Measurements from ENCODE around the gene RTKN. TPM values are rescaled to one million over a fixed set of nuclear protein-coding genes. Genes with fewer than 3 reads are reported as not detected.

RTKN gene
- polyA plus RNA-seq, 1 of the 3 experiments (the other 2 are of a cell fraction), result 22.6 TPM

- no peaks in the 10 kb centered on the region for H3K79me2 ChIP-seq (ENCODE audit: insufficient read depth)
- H3K4me2 ChIP-seq, result no peak overlapping the region
- peak; percentile 12 for DNase-seq
- H3K27ac ChIP-seq (ENCODE audit: low read depth in 2 of 2, low read length in 1 of 2), result no peak overlapping the region
- no peak overlapping the region for H3K9ac ChIP-seq
- no peaks in the 10 kb centered on the region for H3K27me3 ChIP-seq (ENCODE audit: insufficient read depth)
- H4K20me1 ChIP-seq (ENCODE audit: insufficient read depth), result no peaks in the 10 kb centered on the region
- H3K4me3 ChIP-seq (ENCODE audit: low read depth in 2 of 2, low read length in 1 of 2), result no peak overlapping the region
- no peaks in the 10 kb centered on the region for H3K9me3 ChIP-seq
- WGBS (ENCODE audit: low lambda C conversion rate), result 95% methylated on average over 27 of the region's 27 CpGs
- H3K9me2 ChIP-seq, result no peaks in the 10 kb centered on the region
- ChIA-PET POLR2A (no interaction called here), CTCF (interaction anchor here (1.5 kb wide), 2 partner anchors 26 to 168 kb away, joined by 4 to 5 read pairs; no protein-coding TSS in a partner anchor)
- no peaks in the 10 kb centered on the region for H3K36me3 ChIP-seq (replicated peaks in 1 of 2; ENCODE audit: control insufficient read depth in 1 of 2, insufficient read depth in 2 of 2, low read length in 1 of 2)
- H2AFZ ChIP-seq (ENCODE audit: low read depth), result no peak overlapping the region
- TF ChIP-seq TCF12 (IDR thresholded peaks at IDR 0.05), result no peak
- no peak for TF ChIP-seq PBX3 (IDR thresholded peaks at IDR 0.05)
- TF ChIP-seq RAD21 (IDR thresholded peaks at IDR 0.05; ENCODE audit: low read length), result no peak
- TF ChIP-seq TAF1 (IDR thresholded peaks at IDR 0.05; ENCODE audit: borderline replicate concordance, low read depth, low read length), result no peak
- TF ChIP-seq NRF1 (IDR thresholded peaks at IDR 0.05; ENCODE audit: low read depth, low read length), result no peak
- no peak for TF ChIP-seq FOSL2 (IDR thresholded peaks at IDR 0.05; ENCODE audit: borderline replicate concordance, low read depth)
- TF ChIP-seq USF2 (IDR thresholded peaks at IDR 0.05; ENCODE audit: borderline replicate concordance, low read depth, low read length), result no peak
- no peak for TF ChIP-seq EP300 (IDR thresholded peaks at IDR 0.05; ENCODE audit: borderline replicate concordance in 1 of 2, low read depth in 1 of 2, low read length in 1 of 2)
- no peak for TF ChIP-seq FOXM1 (IDR thresholded peaks at IDR 0.05; ENCODE audit: low read depth)
- no peak for TF ChIP-seq CHD2 (IDR thresholded peaks at IDR 0.05; ENCODE audit: low read length, partially characterized antibody)
- no peak for TF ChIP-seq MXI1 (IDR thresholded peaks at IDR 0.05; ENCODE audit: low read depth, low read length)
- TF ChIP-seq RXRA (IDR thresholded peaks at IDR 0.05; ENCODE audit: borderline replicate concordance, low read depth), result no peak
- TF ChIP-seq NFIC (IDR thresholded peaks at IDR 0.05; ENCODE audit: borderline replicate concordance), result no peak
- no peak for TF ChIP-seq IRF3 (IDR thresholded peaks at IDR 0.05; ENCODE audit: low read depth, low read length)
- TF ChIP-seq ZBTB33 (IDR thresholded peaks at IDR 0.05; ENCODE audit: borderline replicate concordance, low read depth), result no peak
- TF ChIP-seq CTCF (IDR thresholded peaks at IDR 0.05), result no peak
- TF ChIP-seq MAX (IDR thresholded peaks at IDR 0.05; ENCODE audit: low read depth), result no peak
- H3K4me1 ChIP-seq (ENCODE audit: control insufficient read depth in 1 of 2, insufficient read depth in 2 of 2, low read depth in 1 of 2, low read length in 1 of 2), result peaks cover 0 to 15% of the 10 kb centered on the region in 2 experiments; a peak in 1 of 4 replicates
- H3F3A ChIP-seq (replicated peaks; ENCODE audit: insufficient read depth), result peaks cover 4% of the 10 kb centered on the region
Measured at GRCh38 chr2:74418312-74418711, 23.4 kb downstream of the RTKN start.
